ENCODE data around the gene EPGN. TPM values are rescaled to one million over a fixed set of nuclear protein-coding genes. Genes with fewer than 3 reads are reported as not detected.

EPGN gene
- polyA plus RNA-seq, 1 donor from 2014 or later = not detected

GRCh38 chr4:74260036-74260435 is 48.2 kb upstream of the EPGN start:
- H3K79me2 ChIP-seq (replicated peaks; ENCODE audit: insufficient read depth, low read length) = no peaks in the 10 kb centered on the region
- no peaks in the 10 kb centered on the region for H3F3A ChIP-seq (ENCODE audit: insufficient read depth, low read length, poor library complexity, severe bottlenecking)
- H2AFZ ChIP-seq (ENCODE audit: low read depth, low read length) = no peak overlapping the region
- H3K9ac ChIP-seq (ENCODE audit: low read length) = no peak overlapping the region
- H3K36me3 ChIP-seq (ENCODE audit: insufficient read depth, low read length) = no peaks in the 10 kb centered on the region
- no peaks in the 10 kb centered on the region for H3K27me3 ChIP-seq (ENCODE audit: insufficient read depth, low read depth, low read length)
- H3K4me2 ChIP-seq (ENCODE audit: low read length) = no peak overlapping the region
- H3K4me3 ChIP-seq (ENCODE audit: low read length) = no peak overlapping the region
- no peaks in the 10 kb centered on the region for H4K20me1 ChIP-seq (ENCODE audit: insufficient read depth)
- no peaks in the 10 kb centered on the region for H3K9me2 ChIP-seq (ENCODE audit: insufficient read depth, low read length)
- H3K27ac ChIP-seq (ENCODE audit: low read length) = no peak overlapping the region
- TF ChIP-seq EP300 (conservative IDR thresholded peaks at IDR 0.05; ENCODE audit: poor library complexity, severe bottlenecking) (no peak), MXI1 (conservative IDR thresholded peaks at IDR 0.05; ENCODE audit: poor library complexity, severe bottlenecking) (no peak), POLR2AphosphoS5 (IDR thresholded peaks at IDR 0.05) (no peak), EZH2 (IDR thresholded peaks at IDR 0.05; ENCODE audit: borderline replicate concordance, insufficient read depth, low read length, poor library complexity, severe bottlenecking) (no peak), SMC3 (conservative IDR thresholded peaks at IDR 0.05; ENCODE audit: poor library complexity) (no peak), RAD21 (conservative IDR thresholded peaks at IDR 0.05) (no peak), TAF1 (IDR thresholded peaks at IDR 0.05; ENCODE audit: low read depth) (no peak)
- TF ChIP-seq, protein P1, sequence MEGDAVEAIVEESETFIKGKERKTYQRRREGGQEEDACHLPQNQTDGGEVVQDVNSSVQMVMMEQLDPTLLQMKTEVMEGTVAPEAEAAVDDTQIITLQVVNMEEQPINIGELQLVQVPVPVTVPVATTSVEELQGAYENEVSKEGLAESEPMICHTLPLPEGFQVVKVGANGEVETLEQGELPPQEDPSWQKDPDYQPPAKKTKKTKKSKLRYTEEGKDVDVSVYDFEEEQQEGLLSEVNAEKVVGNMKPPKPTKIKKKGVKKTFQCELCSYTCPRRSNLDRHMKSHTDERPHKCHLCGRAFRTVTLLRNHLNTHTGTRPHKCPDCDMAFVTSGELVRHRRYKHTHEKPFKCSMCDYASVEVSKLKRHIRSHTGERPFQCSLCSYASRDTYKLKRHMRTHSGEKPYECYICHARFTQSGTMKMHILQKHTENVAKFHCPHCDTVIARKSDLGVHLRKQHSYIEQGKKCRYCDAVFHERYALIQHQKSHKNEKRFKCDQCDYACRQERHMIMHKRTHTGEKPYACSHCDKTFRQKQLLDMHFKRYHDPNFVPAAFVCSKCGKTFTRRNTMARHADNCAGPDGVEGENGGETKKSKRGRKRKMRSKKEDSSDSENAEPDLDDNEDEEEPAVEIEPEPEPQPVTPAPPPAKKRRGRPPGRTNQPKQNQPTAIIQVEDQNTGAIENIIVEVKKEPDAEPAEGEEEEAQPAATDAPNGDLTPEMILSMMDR (IDR thresholded peaks at IDR 0.05; ENCODE audit: poor library complexity, severe bottlenecking) = no peak
- TF ChIP-seq, protein P2, sequence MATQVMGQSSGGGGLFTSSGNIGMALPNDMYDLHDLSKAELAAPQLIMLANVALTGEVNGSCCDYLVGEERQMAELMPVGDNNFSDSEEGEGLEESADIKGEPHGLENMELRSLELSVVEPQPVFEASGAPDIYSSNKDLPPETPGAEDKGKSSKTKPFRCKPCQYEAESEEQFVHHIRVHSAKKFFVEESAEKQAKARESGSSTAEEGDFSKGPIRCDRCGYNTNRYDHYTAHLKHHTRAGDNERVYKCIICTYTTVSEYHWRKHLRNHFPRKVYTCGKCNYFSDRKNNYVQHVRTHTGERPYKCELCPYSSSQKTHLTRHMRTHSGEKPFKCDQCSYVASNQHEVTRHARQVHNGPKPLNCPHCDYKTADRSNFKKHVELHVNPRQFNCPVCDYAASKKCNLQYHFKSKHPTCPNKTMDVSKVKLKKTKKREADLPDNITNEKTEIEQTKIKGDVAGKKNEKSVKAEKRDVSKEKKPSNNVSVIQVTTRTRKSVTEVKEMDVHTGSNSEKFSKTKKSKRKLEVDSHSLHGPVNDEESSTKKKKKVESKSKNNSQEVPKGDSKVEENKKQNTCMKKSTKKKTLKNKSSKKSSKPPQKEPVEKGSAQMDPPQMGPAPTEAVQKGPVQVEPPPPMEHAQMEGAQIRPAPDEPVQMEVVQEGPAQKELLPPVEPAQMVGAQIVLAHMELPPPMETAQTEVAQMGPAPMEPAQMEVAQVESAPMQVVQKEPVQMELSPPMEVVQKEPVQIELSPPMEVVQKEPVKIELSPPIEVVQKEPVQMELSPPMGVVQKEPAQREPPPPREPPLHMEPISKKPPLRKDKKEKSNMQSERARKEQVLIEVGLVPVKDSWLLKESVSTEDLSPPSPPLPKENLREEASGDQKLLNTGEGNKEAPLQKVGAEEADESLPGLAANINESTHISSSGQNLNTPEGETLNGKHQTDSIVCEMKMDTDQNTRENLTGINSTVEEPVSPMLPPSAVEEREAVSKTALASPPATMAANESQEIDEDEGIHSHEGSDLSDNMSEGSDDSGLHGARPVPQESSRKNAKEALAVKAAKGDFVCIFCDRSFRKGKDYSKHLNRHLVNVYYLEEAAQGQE (IDR thresholded peaks at IDR 0.05; ENCODE audit: borderline replicate concordance) = no peak
- no peaks in the 10 kb centered on the region for H3K9me3 ChIP-seq (ENCODE audit: low read length)

DNA sequence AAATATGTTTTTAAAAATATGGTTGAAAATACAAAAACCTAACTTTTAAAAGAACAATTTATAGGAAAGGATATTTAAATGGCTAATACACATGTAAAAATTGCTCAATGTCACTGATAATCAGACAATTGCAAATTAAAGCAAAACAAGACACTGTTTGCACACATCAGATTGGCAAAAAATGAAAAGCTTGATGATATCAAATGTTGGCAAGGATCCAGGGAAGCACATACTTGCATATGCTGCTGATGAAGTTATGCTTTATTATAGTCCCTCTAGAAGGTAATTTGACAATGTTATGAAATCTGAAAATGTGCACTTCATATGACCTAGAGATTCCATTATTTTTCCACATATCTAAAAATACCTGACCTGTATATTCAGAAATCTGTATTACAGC is 45.7 kb upstream of the EPGN start:
- TF ChIP-seq TAF1 (IDR thresholded peaks at IDR 0.05; ENCODE audit: low read depth) = no peak
- TF ChIP-seq MXI1 (conservative IDR thresholded peaks at IDR 0.05; ENCODE audit: poor library complexity, severe bottlenecking) = no peak
- TF ChIP-seq SMC3 (conservative IDR thresholded peaks at IDR 0.05; ENCODE audit: poor library complexity) = no peak
- no peak for TF ChIP-seq EZH2 (IDR thresholded peaks at IDR 0.05; ENCODE audit: borderline replicate concordance, insufficient read depth, low read length, poor library complexity, severe bottlenecking)
- TF ChIP-seq, protein P1 (IDR thresholded peaks at IDR 0.05; ENCODE audit: poor library complexity, severe bottlenecking) = no peak
- Histone ChIP-seq H3K36me3 (ENCODE audit: insufficient read depth, low read length) (no peaks in the 10 kb centered on the region), H3F3A (ENCODE audit: insufficient read depth, low read length, poor library complexity, severe bottlenecking) (no peaks in the 10 kb centered on the region), H3K9ac (ENCODE audit: low read length) (no peak overlapping the region), H3K79me2 (replicated peaks; ENCODE audit: insufficient read depth, low read length) (no peaks in the 10 kb centered on the region), H3K4me3 (ENCODE audit: low read length) (no peak overlapping the region), H3K27ac (ENCODE audit: low read length) (no peak overlapping the region), H4K20me1 (ENCODE audit: insufficient read depth) (no peaks in the 10 kb centered on the region), H2AFZ (ENCODE audit: low read depth, low read length) (no peak overlapping the region), H3K9me2 (ENCODE audit: insufficient read depth, low read length) (no peaks in the 10 kb centered on the region), H3K9me3 (ENCODE audit: low read length) (no peaks in the 10 kb centered on the region), H3K4me2 (ENCODE audit: low read length) (no peak overlapping the region), H3K27me3 (ENCODE audit: insufficient read depth, low read depth, low read length) (no peaks in the 10 kb centered on the region)

All from neural cell (in vitro differentiated cells).